H54 (cell line): ENCODE measurements around the gene NEURL1.

ENCODE experiments used
- DNase-seq: peaks from one replicate; pipeline ENCODE4 v3.0.0; 2011; ENCODE audit warnings: low spot score, mixed read lengths; ENCODE audit not compliant: insufficient read length
- FAIRE-seq: peaks from 3 replicates; lab custom pipeline; 2011; peaks lifted over from hg19 to GRCh38; lab: Jason Lieb, UNC
- POLR2A ChIP-seq: IDR thresholded peaks from 2 replicates; pipeline ENCODE4 v1.6.1; 2011; ENCODE audit warnings: low read depth, mild to moderate bottlenecking, low read length

NEURL1 gene

GRCh38 chr10:103572347-103573204 lies 79.1 kb downstream of the NEURL1 start:
- no peak for TF ChIP-seq POLR2A
- DNase-seq: no peak
- no peak for FAIRE-seq

- no peak for DNase-seq
- no peak for TF ChIP-seq POLR2A
- no peak for FAIRE-seq
Observed at GRCh38 chr10:103573205-103573487, 79.6 kb downstream of the NEURL1 start.

- DNase-seq (no peak), FAIRE-seq (no peak)
- TF ChIP-seq POLR2A: no peak
Observed at GRCh38 chr10:103574097-103575061, 80.9 kb downstream of the NEURL1 start.

- no peak for FAIRE-seq
- DNase-seq: no peak
Observed at GRCh38 chr10:103575416-103576075, 82.0 kb downstream of the NEURL1 start.

GRCh38 chr10:103576076-103576471 lies 82.6 kb downstream of the NEURL1 start:
- TF ChIP-seq POLR2A: no peak
- FAIRE-seq (no peak), DNase-seq (no peak)

More at GRCh38 chr10:103575416-103576075, 82.0 kb downstream of the NEURL1 start:
- no peak for TF ChIP-seq POLR2A

GRCh38 chr10:103576862-103577261 lies 83.4 kb downstream of the NEURL1 start:
- FAIRE-seq (no peak), DNase-seq (no peak)
- no peak for TF ChIP-seq POLR2A

- no peak for TF ChIP-seq POLR2A
- FAIRE-seq: no peak
- no peak for DNase-seq
Observed at GRCh38 chr10:103578782-103579382, 85.4 kb downstream of the NEURL1 start.

- TF ChIP-seq POLR2A: no peak
- FAIRE-seq (no peak), DNase-seq (no peak)
Observed at GRCh38 chr10:103580011-103580410, 86.5 kb downstream of the NEURL1 start.

- DNase-seq (no peak), FAIRE-seq (no peak)
- TF ChIP-seq POLR2A: no peak
Observed at GRCh38 chr10:103580430-103580829, 86.9 kb downstream of the NEURL1 start.

GRCh38 chr10:103581499-103581898 lies 88.0 kb downstream of the NEURL1 start:
- FAIRE-seq: no peak
- DNase-seq: no peak
- no peak for TF ChIP-seq POLR2A

- TF ChIP-seq POLR2A: no peak
- no peak for FAIRE-seq
- DNase-seq: no peak
Observed at GRCh38 chr10:103582331-103583123, 89.0 kb downstream of the NEURL1 start.

GRCh38 chr10:103583871-103584215 lies 90.3 kb downstream of the NEURL1 start:
- FAIRE-seq (no peak), DNase-seq (no peak)

More at GRCh38 chr10:103583871-103584215, 90.3 kb downstream of the NEURL1 start:
- TF ChIP-seq POLR2A: no peak
